PC-3 (cell line): ENCODE results near the gene OTOA. TPM values are rescaled to one million over a fixed set of nuclear protein-coding genes. Genes with fewer than 3 reads are reported as not detected.

Source experiments
- ATAC-seq: fragments of 200-7000 bp; cut with Tn5 transposase; 2 replicates; pipeline ENCODE4 v1.9.1; 2020; ENCODE audit warnings: mild to moderate bottlenecking, moderate library complexity
- BruUV-seq: library from RNA; stranded (reverse); fragments of 400-500 nt; replicated peaks from 2 replicates; lab custom pipeline; 2021; lab: Mats Ljungman, UMichigan
- CTCF ChIA-PET: fragments of 300-600 bp; sonication (Branson Sonifier 250); formaldehyde crosslinking; loops from one replicate; lab custom pipeline; 2022; ENCODE audit warnings: antibody characterized with exemption; lab: Charles Lee
- POLR2A ChIA-PET: fragments of 300-600 bp; sonication (Branson Sonifier 250); formaldehyde crosslinking; loops from one replicate; lab custom pipeline; 2022; ENCODE audit warnings: antibody characterized with exemption; ENCODE audit not compliant: unreplicated experiment; lab: Charles Lee
- DNase-seq: peaks from one replicate; pipeline ENCODE4 v3.0.0-alpha.2; 2015
- H2AFZ ChIP-seq: fragments of 300-600 bp; sonication (generic); 2 replicates; pipeline ENCODE4 v1.6.0; 2016; ENCODE audit warnings: antibody characterized with exemption, low read length
- H3F3A ChIP-seq: fragments of 300-600 bp; sonication (generic); one replicate; pipeline ENCODE4 v1.6.0; 2017; ENCODE audit warnings: antibody characterized with exemption, low read length, control low read depth, mild to moderate bottlenecking; ENCODE audit not compliant: unreplicated experiment
- H3K27ac ChIP-seq: fragments of 300-600 bp; sonication (generic); 2 replicates; pipeline ENCODE4 v1.5.1; 2016; ENCODE audit warnings: mild to moderate bottlenecking, low read length
- H3K27me3 ChIP-seq: fragments of 300-600 bp; sonication (generic); 2 replicates; pipeline ENCODE4 v1.6.1; 2016; ENCODE audit warnings: low read length, mixed read lengths
- H3K36me3 ChIP-seq: fragments of 300-600 bp; sonication (generic); 2 replicates; pipeline ENCODE4 v1.6.1; 2016; ENCODE audit warnings: low read depth, mixed run types, low read length, mixed read lengths
- H3K4me1 ChIP-seq: fragments of 300-600 bp; sonication (generic); 2 replicates; pipeline ENCODE4 v1.5.1; 2016; ENCODE audit warnings: low read length; ENCODE audit not compliant: insufficient read depth
- H3K4me2 ChIP-seq: fragments of 300-600 bp; sonication (generic); 2 replicates; pipeline ENCODE4 v1.6.0; 2016; ENCODE audit warnings: low read length
- H3K4me3 ChIP-seq: fragments of 300-600 bp; sonication (generic); 2 replicates; pipeline ENCODE4 v1.5.1; 2016; ENCODE audit warnings: mild to moderate bottlenecking, low read length, mixed read lengths
- H3K79me2 ChIP-seq: fragments of 300-600 bp; sonication (generic); 2 replicates; pipeline ENCODE4 v1.6.1; 2017; ENCODE audit warnings: low read length, mixed read lengths
- H3K9ac ChIP-seq: fragments of 300-600 bp; sonication (generic); 2 replicates; pipeline ENCODE4 v1.6.0; 2016; ENCODE audit warnings: mild to moderate bottlenecking, low read length
- H3K9me2 ChIP-seq: fragments of 300-600 bp; sonication (generic); replicated peaks from 2 replicates; pipeline ENCODE4 v1.6.1; 2016; ENCODE audit warnings: mixed run types, low read length, mixed read lengths
- H3K9me3 ChIP-seq: fragments of 300-600 bp; sonication (generic); 2 replicates; pipeline ENCODE4 v1.6.1; 2016; ENCODE audit warnings: low read length, mixed read lengths
- H4K20me1 ChIP-seq: fragments of 300-600 bp; sonication (generic); 2 replicates; pipeline ENCODE4 v1.6.1; 2016; ENCODE audit warnings: low read length, mixed read lengths
- CTCF ChIP-seq: fragments of 300-600 bp; sonication (generic); conservative IDR thresholded peaks from 2 replicates; pipeline ENCODE4 v1.5.1; 2017; ENCODE audit warnings: antibody characterized with exemption, low read depth, mild to moderate bottlenecking, low read length
- EZH2 ChIP-seq: fragments of 300-600 bp; sonication (generic); IDR thresholded peaks from one replicate; pipeline ENCODE4 v1.6.1; 2017; ENCODE audit warnings: antibody characterized with exemption, mild to moderate bottlenecking, low read length; ENCODE audit not compliant: unreplicated experiment
- EZH2phosphoT487 ChIP-seq: fragments of 300-600 bp; sonication (generic); IDR thresholded peaks from 2 replicates; pipeline ENCODE4 v1.6.1; 2018; ENCODE audit warnings: mild to moderate bottlenecking, antibody characterized with exemption, low read length, borderline replicate concordance
- intact Hi-C: fragments of 100-400 bp; cut with micrococcal nuclease; formaldehyde crosslinking; loops from 2 replicates; pipeline ENCODE4 v1.9.0; 2023
- total RNA-seq: library from RNA; depleted of rRNA; stranded (reverse); fragments of >200 nt; gene quantifications from 2 replicates; pipeline ENCODE4 v1.2.3, GENCODE V29; 2014

OTOA gene
- total RNA-seq, 1 experiment from 2014 or later: not detected

GRCh38 chr16:21717608-21718007 lies 53.8 kb downstream of the OTOA start:
- POLR2A ChIA-PET: no interaction called here
- Histone ChIP-seq H4K20me1 (no peaks in the 10 kb centered on the region), H3K9me3 (no peaks in the 10 kb centered on the region), H3K9me2 (no peaks in the 10 kb centered on the region), H3K27me3 (no peaks in the 10 kb centered on the region), H3K4me3 (no peak overlapping the region), H3F3A (no peaks in the 10 kb centered on the region), H3K79me2 (no peaks in the 10 kb centered on the region), H2AFZ (no peak overlapping the region), H3K9ac (no peak overlapping the region), H3K27ac (no peak overlapping the region), H3K4me2 (no peak overlapping the region), H3K4me1 (no peaks in the 10 kb centered on the region), H3K36me3 (no peaks in the 10 kb centered on the region)
- no TSS peak for BruUV-seq
- CTCF ChIA-PET: no interaction called here
- TF ChIP-seq EZH2: no peak
- TF ChIP-seq EZH2phosphoT487: no peak
- no peak for TF ChIP-seq CTCF
- ATAC-seq: no peak
- DNase-seq: no peak
- intact Hi-C loops: no loop called here

GRCh38 chr16:21719283-21719682 lies 55.5 kb downstream of the OTOA start:
- no peaks in the 10 kb centered on the region for H3K79me2 ChIP-seq
- ATAC-seq (no peak), DNase-seq (no peak)
- ChIA-PET POLR2A (no interaction called here), CTCF (no interaction called here)
- no peak overlapping the region for H3K27ac ChIP-seq
- H3F3A ChIP-seq: no peaks in the 10 kb centered on the region
- H3K9me2 ChIP-seq: no peaks in the 10 kb centered on the region
- TF ChIP-seq CTCF: no peak
- TF ChIP-seq EZH2phosphoT487: no peak
- no peak for TF ChIP-seq EZH2
- no peaks in the 10 kb centered on the region for H3K27me3 ChIP-seq
- no peaks in the 10 kb centered on the region for H3K4me1 ChIP-seq
- no peak overlapping the region for H2AFZ ChIP-seq
- H3K9ac ChIP-seq: no peak overlapping the region
- H3K4me2 ChIP-seq: no peak overlapping the region
- H3K9me3 ChIP-seq: no peaks in the 10 kb centered on the region
- H4K20me1 ChIP-seq: no peaks in the 10 kb centered on the region
- H3K36me3 ChIP-seq: no peaks in the 10 kb centered on the region
- no peak overlapping the region for H3K4me3 ChIP-seq
- intact Hi-C loops: no loop called here
- BruUV-seq: no TSS peak

GRCh38 chr16:21720533-21720932 lies 56.8 kb downstream of the OTOA start:
- H3K9me2 ChIP-seq: no peaks in the 10 kb centered on the region
- no peak overlapping the region for H3K27ac ChIP-seq
- TF ChIP-seq EZH2 (no peak), CTCF (no peak), EZH2phosphoT487 (no peak)
- no peak overlapping the region for H3K4me3 ChIP-seq
- ChIA-PET POLR2A (no interaction called here), CTCF (interaction anchor here (0.5 kb wide), 1 partner anchor 81 kb away, joined by 5 read pairs; no protein-coding TSS in a partner anchor)
- no peaks in the 10 kb centered on the region for H4K20me1 ChIP-seq
- no peak overlapping the region for H2AFZ ChIP-seq
- intact Hi-C loops: no loop called here
- no peak overlapping the region for H3K9ac ChIP-seq
- no peaks in the 10 kb centered on the region for H3K27me3 ChIP-seq
- no peak overlapping the region for H3K4me2 ChIP-seq
- DNase-seq (no peak), ATAC-seq (no peak)
- no peaks in the 10 kb centered on the region for H3K9me3 ChIP-seq
- BruUV-seq: no TSS peak
- H3K4me1 ChIP-seq: no peaks in the 10 kb centered on the region
- no peaks in the 10 kb centered on the region for H3K79me2 ChIP-seq
- no peaks in the 10 kb centered on the region for H3K36me3 ChIP-seq
- H3F3A ChIP-seq: no peaks in the 10 kb centered on the region
